ENCODE measurements around the gene NEUROG3.

DNA sequence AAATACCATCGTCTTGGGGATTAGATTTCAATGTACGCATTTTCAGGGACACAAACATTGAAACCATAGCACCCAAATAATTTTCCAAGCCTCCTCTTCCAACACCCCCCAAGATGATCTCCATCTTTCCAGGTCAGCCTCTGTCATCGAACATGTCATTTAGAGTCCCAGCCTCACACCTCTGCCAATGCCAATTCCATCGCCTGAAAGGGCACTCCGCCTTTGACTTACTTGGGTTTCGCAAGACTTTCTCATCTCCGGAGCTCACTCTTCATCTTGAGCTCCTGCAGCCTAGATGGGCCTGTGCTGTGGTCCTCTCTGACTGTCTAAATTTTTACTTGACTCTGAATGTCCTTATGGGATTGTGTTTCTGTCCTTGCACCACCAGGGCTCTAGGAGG is 46.4 kb upstream of the NEUROG3 start:
- TF ChIP-seq, protein P1, sequence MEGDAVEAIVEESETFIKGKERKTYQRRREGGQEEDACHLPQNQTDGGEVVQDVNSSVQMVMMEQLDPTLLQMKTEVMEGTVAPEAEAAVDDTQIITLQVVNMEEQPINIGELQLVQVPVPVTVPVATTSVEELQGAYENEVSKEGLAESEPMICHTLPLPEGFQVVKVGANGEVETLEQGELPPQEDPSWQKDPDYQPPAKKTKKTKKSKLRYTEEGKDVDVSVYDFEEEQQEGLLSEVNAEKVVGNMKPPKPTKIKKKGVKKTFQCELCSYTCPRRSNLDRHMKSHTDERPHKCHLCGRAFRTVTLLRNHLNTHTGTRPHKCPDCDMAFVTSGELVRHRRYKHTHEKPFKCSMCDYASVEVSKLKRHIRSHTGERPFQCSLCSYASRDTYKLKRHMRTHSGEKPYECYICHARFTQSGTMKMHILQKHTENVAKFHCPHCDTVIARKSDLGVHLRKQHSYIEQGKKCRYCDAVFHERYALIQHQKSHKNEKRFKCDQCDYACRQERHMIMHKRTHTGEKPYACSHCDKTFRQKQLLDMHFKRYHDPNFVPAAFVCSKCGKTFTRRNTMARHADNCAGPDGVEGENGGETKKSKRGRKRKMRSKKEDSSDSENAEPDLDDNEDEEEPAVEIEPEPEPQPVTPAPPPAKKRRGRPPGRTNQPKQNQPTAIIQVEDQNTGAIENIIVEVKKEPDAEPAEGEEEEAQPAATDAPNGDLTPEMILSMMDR (conservative IDR thresholded peaks at IDR 0.05 in 1 of 2, IDR thresholded peaks at IDR 0.05 in 1 of 2; ENCODE audit: low read depth in 1 of 2, low read length in 2 of 2): no peak
- TF ChIP-seq EZH2 (IDR thresholded peaks at IDR 0.05; ENCODE audit: low read length, missing control alignments): no peak

Measured in fibroblast of lung (primary cell).